Stimulated activated CD8-positive, alpha-beta memory T cell treated with anti-CD3 and anti-CD28 coated beads, Interleukin-12 subunit alpha, Interleukin-12 subunit beta, amount 100 ng/mL, for 4 hours (primary cell): ENCODE results near the gene HIBCH.

Experiments used
- DNase-seq: peaks from one replicate; pipeline ENCODE4 v3.0.0-alpha.2; 2020; ENCODE audit warnings: low read depth

HIBCH gene

GRCh38 chr2:190188289-190188688 lies 131.3 kb downstream of the HIBCH start:
- DNase-seq, result no peak

DNA sequence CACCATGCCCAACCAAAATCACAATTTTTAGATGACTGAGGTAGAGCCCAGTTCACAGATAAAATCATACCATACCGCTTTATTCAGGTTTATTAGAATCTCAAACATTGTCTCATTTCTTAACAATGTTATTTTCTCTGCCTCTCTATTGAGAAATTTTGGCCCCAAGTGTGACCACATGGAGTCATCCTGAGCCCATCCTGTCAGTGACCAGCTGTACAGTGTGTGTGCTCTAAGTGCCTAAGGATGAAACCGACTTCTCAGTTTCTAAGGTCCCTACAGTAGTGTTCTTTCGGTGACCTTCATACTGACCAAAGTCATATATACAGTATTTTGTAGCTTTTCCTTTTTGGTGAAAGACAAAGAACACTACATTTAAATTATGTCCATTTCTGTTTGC lies 133.4 kb downstream of the HIBCH start:
- DNase-seq, result no peak

- no peak for DNase-seq
These were observed 134.2 kb downstream of the HIBCH start for GRCh38 chr2:190185380-190185779.

GRCh38 chr2:190184460-190184859 lies 135.2 kb downstream of the HIBCH start:
- DNase-seq, result no peak

- DNase-seq, result no peak
These were observed 136.1 kb downstream of the HIBCH start for GRCh38 chr2:190183539-190183938.

GRCh38 chr2:190182071-190182524 lies 137.5 kb downstream of the HIBCH start:
- DNase-seq, result no peak

- DNase-seq, result no peak
These were observed 138.4 kb downstream of the HIBCH start for GRCh38 chr2:190181123-190181669.

GRCh38 chr2:190180313-190181122 lies 139.1 kb downstream of the HIBCH start:
- no peak for DNase-seq

DNA sequence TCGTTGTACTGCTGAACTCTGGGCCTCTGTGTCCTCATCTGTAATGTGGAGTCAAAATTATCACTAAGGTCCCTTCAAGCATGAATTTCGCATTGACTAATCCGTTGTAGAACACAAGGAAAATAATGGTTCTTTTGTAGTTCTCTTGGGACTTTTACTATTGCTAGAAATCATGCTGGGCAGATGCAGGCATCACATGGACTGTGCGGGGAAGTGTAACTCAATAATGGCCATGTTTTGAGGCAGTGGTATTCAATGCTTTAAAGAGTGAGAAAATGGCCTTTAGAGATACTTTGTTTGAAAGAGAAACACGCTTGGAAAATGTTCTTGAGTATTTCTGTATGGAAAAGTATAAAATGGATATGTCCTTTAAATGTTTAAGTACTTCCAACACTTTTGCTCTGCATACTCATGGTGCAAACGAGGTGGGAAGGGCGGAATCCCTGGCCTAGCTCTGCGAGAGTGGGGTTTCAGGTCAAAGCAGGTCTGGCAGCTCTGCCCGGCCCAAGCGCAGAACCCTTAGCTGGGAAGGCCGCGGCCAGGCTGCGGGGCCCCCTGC lies 139.8 kb downstream of the HIBCH start:
- no peak for DNase-seq

- no peak for DNase-seq
These were observed 141.4 kb downstream of the HIBCH start for GRCh38 chr2:190178066-190178722.

DNA sequence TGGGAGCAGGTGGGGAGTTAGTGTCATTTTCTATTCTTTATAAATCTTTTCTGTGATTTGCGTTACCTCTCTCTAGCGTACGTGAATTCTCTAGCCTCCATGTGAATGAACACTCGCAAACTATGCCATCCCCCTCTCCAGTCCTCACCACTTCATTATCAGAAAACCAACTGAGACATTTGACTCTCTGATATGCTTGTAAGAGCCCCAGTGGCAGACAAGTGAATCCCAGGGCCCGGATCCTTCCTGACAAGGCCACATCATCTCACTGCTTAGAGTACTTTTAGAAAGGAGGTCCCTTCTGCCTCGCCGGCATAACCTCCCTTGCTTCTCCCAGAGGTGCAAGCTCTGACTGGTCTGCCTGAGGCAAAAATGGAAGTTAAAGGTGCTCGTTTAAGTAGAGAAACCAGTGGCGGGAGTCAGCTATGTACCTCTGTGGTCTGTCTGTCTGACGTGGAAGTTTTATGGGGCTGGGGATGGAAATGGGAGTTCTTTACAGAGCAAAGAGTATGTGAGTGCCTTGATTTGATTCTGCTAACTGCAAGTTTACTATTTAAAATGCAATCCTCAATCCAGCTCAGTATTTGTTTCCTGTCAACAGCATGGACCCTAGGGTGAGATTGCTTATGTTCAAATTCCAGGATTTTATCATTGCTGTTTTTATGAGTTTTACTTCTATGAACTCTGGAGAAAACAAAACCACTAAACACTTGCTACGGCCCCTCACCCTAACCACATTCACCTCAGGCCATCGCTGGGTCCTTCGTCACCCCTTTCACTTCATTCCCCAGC lies 142.2 kb downstream of the HIBCH start:
- DNase-seq, result no peak

DNA sequence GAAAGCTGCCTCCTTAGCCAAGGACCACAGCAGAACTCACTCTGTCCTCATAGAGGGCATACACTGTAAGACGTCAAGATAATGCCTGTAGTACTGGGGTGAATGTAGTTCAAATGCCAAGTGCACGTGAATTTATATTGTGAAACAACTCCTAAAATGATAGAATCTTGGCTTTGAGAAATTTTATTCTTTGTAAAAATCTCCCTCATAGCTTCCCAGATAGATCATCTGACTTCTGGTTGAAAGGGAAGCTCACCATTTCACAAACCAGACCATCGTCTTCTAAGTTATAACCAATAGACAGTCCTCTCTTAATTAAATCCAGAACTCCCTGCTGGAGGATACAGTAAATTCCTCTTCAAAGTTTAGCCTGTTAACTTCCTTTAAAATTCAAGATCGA lies 146.2 kb downstream of the HIBCH start:
- no peak for DNase-seq

GRCh38 chr2:190170673-190171072 lies 149.0 kb downstream of the HIBCH start:
- DNase-seq, result no peak

- DNase-seq, result no peak
These were observed 150.2 kb downstream of the HIBCH start for GRCh38 chr2:190169221-190170072.

- no peak for DNase-seq
These were observed 151.9 kb downstream of the HIBCH start for GRCh38 chr2:190167702-190168101.

DNA sequence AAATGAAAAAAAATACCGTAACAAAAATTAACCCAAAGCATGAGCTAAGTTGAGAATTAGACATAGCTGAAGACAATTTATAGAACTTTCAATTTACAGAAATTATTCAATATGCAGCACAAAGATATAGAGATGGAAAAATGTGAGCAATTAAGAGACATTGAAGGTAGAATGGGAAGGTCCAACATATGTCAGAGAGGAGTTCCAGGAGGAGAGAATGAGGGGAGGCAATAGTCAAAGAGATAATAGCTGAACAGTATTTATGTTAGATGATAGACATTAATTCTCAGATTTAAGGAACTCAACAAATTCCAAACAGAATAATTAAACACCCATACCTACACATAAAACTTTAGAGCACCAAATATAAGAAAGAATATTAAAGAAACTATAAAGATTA lies 154.1 kb downstream of the HIBCH start:
- no peak for DNase-seq

DNA sequence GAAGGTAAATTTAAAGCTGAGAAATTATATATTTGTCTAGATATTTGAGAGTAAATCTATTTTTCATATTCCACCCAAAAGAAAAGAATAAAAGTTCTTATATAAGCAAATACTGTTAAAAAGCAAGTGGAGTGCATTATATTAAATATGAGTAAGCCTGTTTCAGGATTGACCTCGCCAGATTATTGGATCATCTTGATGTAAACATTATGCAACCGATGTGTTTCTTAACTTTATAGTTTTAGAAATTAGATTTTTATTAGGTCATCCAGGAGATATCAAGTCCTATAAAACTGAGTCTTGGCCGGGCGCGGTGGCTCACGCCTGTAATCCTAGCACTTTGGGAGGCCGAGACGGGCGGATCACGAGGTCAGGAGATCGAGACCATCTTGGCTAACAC lies 156.8 kb downstream of the HIBCH start:
- no peak for DNase-seq

DNA sequence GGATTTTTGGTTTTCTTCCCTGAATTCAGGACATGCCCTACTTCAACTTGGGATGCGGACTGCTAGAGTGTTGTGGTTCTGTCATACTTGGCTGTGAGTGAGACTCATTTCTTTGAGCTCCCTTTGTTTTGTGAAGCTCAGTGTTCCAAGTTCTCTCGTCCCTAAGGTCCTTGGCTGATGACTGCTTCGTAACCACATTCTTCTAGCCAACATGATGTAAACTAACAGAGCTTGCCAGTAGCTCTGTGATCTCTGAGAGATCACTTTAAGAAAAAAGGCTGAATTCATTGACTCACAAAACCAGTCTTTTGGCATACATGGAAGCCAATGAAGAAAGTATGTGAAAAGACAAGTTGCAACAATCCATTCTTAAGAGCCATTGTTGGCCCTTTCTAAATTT lies 160.2 kb downstream of the HIBCH start:
- no peak for DNase-seq

- no peak for DNase-seq
These were observed 160.7 kb downstream of the HIBCH start for GRCh38 chr2:190158798-190159434.
